GM13976 (cell line): ENCODE measurements around the gene KCNQ1.

Source experiments
- DNase-seq: peaks from one replicate; pipeline ENCODE4 v3.0.0; 2012; ENCODE audit warnings: low spot score
- CTCF ChIP-seq: IDR thresholded peaks from 2 replicates; pipeline ENCODE4 v1.5.1; 2012; ENCODE audit warnings: borderline replicate concordance, mild to moderate bottlenecking; ENCODE audit not compliant: insufficient read depth; ENCODE audit errors: extremely low read depth, missing control alignments, control extremely low read depth
- in situ Hi-C: fragments of 300-500 bp; cut with MboI; formaldehyde crosslinking; loops from one replicate; pipeline ENCODE4 v1.12.0; 2022; ENCODE audit warnings: low sequenced_read_pairs, mixed read lengths, inconsistent platforms; ENCODE audit not compliant: unreplicated experiment

Gene KCNQ1

GRCh38 chr11:2721210-2721916, 276.6 kb downstream of the KCNQ1 start:
- no peak for DNase-seq
- in situ Hi-C loops, result no loop called here
- TF ChIP-seq CTCF, result no peak

GRCh38 chr11:2722955-2723354, 278.1 kb downstream of the KCNQ1 start:
- in situ Hi-C loops, result no loop called here
- TF ChIP-seq CTCF, result no peak
- DNase-seq, result no peak

- TF ChIP-seq CTCF, result no peak
- in situ Hi-C loops, result no loop called here
Observed at GRCh38 chr11:2724104-2724503, 279.3 kb downstream of the KCNQ1 start.

GRCh38 chr11:2724653-2725367, 280.0 kb downstream of the KCNQ1 start:
- in situ Hi-C loops, result loop anchor here (25.0 kb wide), 1 partner anchor 88 kb away; no protein-coding TSS in a partner anchor
- no peak for TF ChIP-seq CTCF

More at GRCh38 chr11:2724104-2724503, 279.3 kb downstream of the KCNQ1 start:
- no peak for DNase-seq

GRCh38 chr11:2725368-2726300, 280.8 kb downstream of the KCNQ1 start:
- no peak for TF ChIP-seq CTCF
- no peak for DNase-seq
- in situ Hi-C loops, result loop anchor here (25.0 kb wide), 1 partner anchor 88 kb away; no protein-coding TSS in a partner anchor

More at GRCh38 chr11:2724653-2725367, 280.0 kb downstream of the KCNQ1 start:
- no peak for DNase-seq

GRCh38 chr11:2726964-2727363, 282.2 kb downstream of the KCNQ1 start:
- in situ Hi-C loops, result loop anchor here (25.0 kb wide), 1 partner anchor 90 kb away; no protein-coding TSS in a partner anchor
- no peak for TF ChIP-seq CTCF
- DNase-seq, result no peak
